GM10266 (cell line): ENCODE measurements around the gene CCL17.

ENCODE experiments used
- DNase-seq: peaks from one replicate; pipeline ENCODE4 v3.0.0; 2012; ENCODE audit errors: extremely low spot score
- CTCF ChIP-seq: IDR thresholded peaks from 2 replicates; pipeline ENCODE4 v1.5.1; 2012; ENCODE audit warnings: mild to moderate bottlenecking, low read depth; ENCODE audit not compliant: control insufficient read depth, insufficient read depth; ENCODE audit errors: missing control alignments

CCL17 gene

GRCh38 chr16:57386381-57386951, 18.1 kb upstream of the CCL17 start:
- TF ChIP-seq CTCF = no peak
- no peak for DNase-seq

GRCh38 chr16:57387598-57388354, 16.8 kb upstream of the CCL17 start:
- DNase-seq = peak; percentile 42

GRCh38 chr16:57388359-57389086, 16.0 kb upstream of the CCL17 start:
- TF ChIP-seq CTCF = no peak
- peak; percentile 49 for DNase-seq

More at GRCh38 chr16:57387598-57388354, 16.8 kb upstream of the CCL17 start:
- no peak for TF ChIP-seq CTCF

DNA sequence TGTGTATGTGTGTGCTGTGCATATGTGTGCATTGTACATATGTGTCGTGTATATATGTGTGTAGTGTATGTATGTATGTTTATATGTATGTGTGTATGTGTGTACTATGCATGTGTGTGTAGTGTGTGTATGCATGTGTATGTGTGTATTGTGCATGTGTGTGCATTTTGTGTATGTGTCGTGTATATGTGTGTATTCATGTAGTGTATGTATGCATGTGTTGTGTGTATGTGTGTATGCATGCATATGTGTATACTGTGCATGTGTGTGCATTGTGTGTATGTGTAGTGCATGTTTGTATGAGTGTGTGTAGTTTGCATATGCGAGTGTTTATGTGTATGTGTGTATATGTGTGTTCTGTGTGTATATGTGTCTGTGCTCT, 15.5 kb upstream of the CCL17 start:
- no peak for TF ChIP-seq CTCF
- no peak for DNase-seq

- DNase-seq = no peak
- TF ChIP-seq CTCF = no peak
Observed at GRCh38 chr16:57390636-57391295, 13.8 kb upstream of the CCL17 start.

DNA sequence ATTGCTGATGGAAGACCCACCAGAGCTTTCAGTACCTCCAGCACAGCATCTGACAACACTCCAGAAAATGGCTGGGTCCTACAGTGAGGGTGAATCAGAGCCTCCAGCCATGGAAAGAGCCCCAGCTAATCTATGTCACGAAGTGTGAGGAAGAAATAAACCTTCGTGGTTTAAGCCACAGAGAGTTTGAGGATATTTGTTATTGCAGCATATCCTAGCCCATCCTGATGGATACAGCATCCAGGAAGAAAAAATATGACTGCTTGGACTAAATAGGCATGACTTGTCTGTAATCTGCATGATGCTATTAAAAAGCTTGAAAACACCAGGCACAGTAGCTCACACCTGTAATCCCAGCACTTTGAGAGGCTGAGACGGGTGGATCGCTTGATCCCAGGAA, 13.3 kb upstream of the CCL17 start:
- no peak for DNase-seq
- no peak for TF ChIP-seq CTCF
